Stimulated activated CD4-positive, alpha-beta T cell treated with anti-CD3 and anti-CD28 coated beads, Interleukin-12 subunit alpha, Interleukin-12 subunit beta, amount 100 ng/mL, for 4 hours (primary cell): ENCODE measurements around the gene ATXN7L1.
A peak's percentile ranks its signal among the peaks of the same experiment; 100 is the strongest.

Experiments
- DNase-seq: peaks from one replicate; pipeline ENCODE4 v3.0.0-alpha.2; 2020

Gene ATXN7L1

DNA sequence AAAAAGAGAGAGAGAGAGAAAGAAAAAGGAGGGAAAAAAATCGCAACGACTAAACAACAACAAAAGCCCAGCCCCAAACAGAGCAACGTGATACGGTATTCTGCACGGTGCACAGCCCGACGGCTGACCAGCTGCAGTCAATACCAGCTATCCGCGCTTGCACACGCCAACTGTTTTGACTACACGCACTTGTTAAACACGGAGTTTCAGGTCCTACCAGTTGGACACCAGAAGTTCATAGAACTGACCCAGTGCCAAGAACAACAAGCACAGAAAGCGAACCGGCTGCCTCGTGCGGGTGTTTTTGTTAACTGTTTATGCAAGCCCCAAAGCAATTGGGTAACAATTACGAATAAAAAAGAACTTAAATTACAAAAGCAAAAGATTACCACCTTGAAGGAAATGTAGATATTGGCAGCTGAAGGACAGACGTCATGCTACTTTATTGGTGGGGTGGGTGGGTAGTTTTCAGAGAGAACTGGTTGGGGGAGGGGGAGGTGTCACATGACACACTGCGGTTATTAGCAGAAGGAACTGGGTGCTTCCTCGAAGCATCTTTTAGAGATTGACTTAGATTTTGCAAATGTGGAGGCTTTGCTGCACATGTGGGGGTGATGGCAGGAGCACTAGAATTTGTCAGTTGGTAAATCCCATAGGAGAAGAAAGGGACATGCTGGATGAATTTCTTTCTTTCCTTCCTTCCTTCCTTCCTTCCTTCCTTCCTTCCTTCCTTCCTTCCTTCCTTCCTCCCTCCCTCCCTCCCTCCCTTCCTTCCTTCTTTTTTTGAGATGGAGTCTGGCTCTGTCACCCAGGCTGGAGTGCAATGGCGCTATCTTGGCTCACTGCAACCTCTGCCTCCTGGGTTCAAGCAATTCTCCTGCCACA is 184.5 kb downstream of the ATXN7L1 start:
- DNase-seq: no peak

DNA sequence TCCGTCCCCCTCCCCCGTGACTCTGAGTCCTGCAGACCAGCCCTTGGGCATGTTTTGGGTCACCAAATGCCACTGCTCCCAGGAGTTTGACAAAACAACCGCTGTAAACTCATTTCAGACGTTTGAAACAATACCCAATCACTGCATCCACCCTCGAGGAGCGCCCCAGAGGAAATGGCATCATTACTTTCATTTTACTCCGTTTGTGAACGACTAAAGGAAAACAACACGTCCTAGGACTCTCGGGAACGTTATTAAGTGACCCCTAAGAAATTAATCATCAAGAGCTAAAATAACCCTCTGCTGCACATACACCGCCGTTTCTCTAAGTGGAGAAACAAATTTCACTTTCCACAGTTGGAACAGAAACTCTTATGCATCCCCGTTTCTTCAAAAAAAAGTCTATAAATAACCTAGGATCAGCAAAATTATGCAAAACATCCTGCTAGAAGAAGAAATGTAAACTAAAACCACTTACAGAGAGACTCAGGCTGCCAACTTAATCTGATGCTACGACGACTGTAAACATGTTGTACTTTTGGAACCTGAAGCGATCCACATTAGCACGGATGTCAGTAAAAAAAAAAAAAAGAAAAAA is 185.2 kb downstream of the ATXN7L1 start:
- DNase-seq: no peak

DNA sequence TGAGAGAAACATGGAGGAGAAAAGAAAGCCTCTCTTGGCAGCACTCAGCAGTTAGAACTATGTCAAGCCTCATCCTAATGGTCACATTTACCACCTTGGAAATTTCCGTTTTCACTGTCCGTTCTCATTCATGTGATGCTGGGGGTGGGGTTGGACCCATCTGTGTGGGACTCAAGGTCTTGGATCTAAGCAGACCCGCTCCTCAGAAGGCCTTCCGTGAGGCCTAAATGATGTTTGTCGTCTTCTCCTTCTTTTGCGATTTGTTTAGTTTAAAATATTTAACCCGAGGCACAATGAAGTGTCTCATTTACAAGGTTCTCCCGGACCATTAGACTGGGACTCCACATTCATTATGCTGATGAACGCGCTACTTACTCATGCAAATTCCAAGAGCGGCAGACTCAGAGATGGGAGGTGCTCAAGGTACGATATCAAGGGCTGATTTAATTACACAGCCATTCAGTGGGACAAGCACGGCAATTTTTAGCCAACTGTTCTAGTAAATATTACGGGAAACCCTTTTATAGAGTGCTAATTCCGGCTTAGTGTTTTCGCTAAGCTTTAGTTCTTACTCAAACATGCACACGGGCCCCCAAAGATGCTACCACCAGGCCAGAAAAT is 186.0 kb downstream of the ATXN7L1 start:
- DNase-seq: no peak

- no peak for DNase-seq
Observed at GRCh38 chr7:105689067-105689819, 187.2 kb downstream of the ATXN7L1 start.

DNA sequence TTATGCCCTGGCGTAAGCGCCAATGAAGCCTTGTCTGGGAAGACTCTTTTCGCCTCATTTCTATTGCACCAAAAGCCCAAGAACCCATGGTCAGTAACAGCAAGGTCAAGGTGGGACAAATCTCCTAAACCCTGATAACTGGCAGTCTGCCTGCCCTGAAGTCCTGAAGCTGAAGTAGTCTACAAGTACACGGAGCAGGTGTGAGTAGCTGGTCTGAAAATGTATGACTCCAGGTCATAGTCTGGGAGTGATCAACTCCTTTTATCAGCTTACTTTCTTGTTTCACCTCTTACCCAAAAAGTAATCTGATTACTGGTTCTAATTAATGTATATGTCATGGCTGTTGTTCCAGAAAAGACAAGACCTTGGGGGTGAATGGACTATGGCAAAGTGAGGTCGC is 187.8 kb downstream of the ATXN7L1 start:
- DNase-seq: no peak

GRCh38 chr7:105685161-105685560 is 191.2 kb downstream of the ATXN7L1 start:
- no peak for DNase-seq

- no peak for DNase-seq
Observed at GRCh38 chr7:105682341-105683060, 193.9 kb downstream of the ATXN7L1 start.

- DNase-seq: no peak
Observed at GRCh38 chr7:105680505-105681187, 195.8 kb downstream of the ATXN7L1 start.

DNA sequence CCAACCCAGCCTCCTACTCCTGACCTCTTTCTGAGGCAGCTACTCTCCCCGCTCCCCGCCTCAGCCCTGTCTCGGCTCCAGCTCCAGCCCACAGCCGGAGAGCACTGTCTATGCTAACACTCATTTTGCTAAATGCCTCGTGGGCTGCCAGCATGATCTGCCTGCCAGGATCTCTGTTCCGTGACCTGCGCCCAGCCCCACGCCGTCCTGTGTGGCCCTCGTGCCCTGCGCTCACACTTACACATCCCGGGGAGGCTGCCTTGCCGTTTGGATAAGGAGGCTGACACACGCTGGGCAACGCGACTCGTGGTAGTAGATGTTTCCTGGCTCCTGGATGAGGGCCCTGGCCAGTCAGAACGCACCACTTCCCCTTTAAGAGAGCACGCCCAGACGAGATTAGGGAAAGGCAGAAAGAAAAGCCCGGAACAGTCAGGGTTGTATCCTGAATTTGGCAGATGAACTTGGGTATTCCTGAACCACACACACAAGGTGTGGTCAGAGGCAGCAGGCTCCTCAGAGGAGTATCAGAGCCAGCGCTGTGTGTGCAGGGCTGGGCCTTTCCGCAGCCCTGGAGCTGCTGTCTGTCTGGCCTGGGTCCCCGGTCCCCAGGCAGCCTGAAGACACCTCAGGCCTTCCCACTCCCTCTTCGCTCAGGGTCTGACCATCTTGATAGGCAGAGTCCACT is 197.4 kb downstream of the ATXN7L1 start:
- DNase-seq: no peak

GRCh38 chr7:105677817-105678573 is 198.4 kb downstream of the ATXN7L1 start:
- no peak for DNase-seq

- DNase-seq: no peak
Observed at GRCh38 chr7:105677410-105677730, 199.0 kb downstream of the ATXN7L1 start.

DNA sequence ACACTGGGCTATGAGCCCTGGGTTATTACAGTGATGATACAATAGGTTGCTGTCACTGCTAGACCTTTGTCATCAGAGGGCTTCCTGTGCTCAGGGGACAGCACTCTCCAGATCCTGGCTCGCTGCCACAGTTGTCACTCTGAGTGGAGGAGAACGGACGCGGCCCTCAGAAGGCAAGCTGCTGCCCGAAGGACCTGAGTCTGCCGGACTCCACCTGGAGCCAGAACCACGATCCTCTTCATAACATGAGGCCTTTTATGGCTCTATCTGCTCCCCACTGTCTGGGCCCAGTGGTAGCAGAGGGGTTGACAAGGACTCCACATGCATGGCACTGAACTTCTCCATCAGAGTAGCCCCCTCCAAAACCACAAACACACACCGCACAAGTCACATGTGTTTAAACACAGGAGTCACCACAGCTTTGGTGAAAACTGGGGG is 200.4 kb downstream of the ATXN7L1 start:
- peak; percentile 46 for DNase-seq

DNA sequence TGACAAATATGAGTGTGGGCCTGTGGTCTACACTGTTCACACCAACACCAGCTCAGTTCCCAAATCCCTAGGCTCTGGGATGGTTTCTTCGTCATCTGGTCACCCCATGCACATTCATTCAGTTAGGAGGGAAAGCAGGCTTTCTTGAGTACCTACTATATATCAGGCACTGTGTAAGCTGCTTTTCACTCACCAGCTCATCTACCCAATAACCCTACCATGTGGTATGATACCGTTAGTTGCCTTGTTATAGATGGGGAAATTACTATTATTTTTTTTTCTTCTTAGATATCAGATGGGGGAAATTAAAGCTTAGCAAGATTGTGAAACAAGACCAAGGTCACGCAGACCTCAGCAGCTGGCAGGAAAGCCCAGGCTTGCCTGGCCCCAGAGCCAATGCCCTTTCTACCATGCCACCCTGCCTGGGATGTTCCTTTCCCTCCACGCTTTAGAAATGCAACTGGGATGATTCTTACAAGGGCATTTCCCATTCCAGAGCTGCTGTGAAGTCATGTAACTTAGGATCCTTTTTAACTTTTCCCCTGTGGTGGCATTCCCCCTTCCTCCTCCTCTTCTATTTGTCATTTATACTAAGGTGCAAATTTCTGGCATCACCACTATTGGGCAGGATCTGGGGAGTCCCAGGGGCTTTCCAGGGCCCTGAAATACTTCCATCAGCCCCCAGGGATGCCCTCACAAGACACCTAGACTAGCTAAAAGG is 202.0 kb downstream of the ATXN7L1 start:
- no peak for DNase-seq

GRCh38 chr7:105673367-105674084 is 202.9 kb downstream of the ATXN7L1 start:
- no peak for DNase-seq

DNA sequence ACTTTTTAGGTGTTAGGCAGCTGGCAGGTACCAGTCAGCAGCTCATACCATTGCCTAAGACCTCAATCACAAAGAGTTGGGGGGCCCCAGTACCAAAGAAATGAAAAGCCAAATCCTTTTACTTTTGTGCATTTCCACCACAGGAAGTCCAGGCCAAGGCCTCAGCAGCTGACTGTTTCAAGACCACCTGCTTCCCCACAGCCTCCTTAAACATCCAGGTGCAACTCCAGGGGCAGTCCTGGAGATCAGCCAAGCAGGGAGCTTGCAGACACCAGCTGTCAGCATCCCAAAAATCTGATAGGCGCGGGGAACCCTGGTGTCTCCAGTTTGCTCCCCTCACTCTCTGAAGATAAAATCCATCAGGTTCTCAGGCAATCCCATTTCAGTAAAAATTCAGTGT is 203.6 kb downstream of the ATXN7L1 start:
- DNase-seq: no peak

GRCh38 chr7:105666324-105666723 is 210.1 kb downstream of the ATXN7L1 start:
- DNase-seq: no peak

DNA sequence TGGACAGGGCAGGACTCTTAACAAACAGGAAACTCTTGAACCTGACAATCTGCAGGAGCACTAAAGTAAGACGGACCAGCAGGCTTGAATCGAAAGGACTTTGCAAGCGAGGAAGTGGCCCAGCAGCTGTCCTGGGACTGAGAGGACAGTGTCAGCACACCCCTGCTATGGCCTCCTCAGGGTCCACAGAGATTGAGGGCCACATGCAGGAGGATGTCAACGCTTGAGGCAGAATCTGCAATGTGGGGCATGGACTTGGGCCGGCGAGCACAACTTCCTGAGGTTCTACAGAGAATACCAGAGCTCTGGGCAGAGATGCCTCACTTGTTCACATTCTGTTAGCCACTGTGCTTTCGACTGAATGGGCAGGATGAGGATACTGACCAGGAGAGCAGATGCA is 210.7 kb downstream of the ATXN7L1 start:
- DNase-seq: no peak

DNA sequence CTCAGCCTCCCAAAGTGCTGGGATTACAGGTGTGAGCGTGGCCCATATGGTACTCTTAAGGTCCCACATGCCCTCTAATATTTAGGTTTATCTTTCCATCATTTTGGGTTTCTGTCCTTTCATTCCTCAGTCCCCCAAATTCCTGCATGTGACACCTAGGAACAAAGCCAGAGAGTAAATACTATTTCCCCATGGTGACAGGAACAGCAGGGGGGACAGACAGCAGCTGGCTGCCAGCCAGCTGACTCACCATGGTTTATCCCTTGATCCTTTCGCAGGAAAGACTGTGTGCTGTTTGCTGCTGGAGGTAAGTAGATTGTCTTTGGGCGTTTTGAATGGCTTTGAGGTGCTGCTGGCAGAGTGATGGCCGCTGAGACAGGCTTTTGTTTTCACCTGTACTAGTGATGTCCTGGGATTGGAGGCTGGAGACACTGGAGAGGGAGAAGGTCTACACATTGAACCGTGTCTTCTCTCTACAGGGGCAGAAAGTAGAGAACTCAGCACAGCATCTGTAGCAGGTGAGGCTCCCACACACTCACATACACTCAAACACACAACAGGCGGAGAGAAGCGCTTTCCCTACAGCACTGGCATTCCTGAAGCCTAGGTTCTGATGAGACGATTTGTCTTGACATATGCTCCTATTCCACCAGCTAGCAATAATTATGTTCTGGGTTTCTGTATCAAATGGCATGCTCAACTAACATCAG is 211.4 kb downstream of the ATXN7L1 start:
- DNase-seq: no peak

GRCh38 chr7:105662998-105663397 is 213.4 kb downstream of the ATXN7L1 start:
- DNase-seq: no peak
